Measurements from ENCODE around the gene PTER. TPM values are rescaled to one million over a fixed set of nuclear protein-coding genes. Genes with fewer than 3 reads are reported as not detected.

PTER gene
- total and polyA plus RNA-seq, 9 of the 15 experiments (the other 6 are each of a cell fraction or from before 2014, with no cell fraction given): 15.5 to 42.1 (median 28.6) TPM

DNA sequence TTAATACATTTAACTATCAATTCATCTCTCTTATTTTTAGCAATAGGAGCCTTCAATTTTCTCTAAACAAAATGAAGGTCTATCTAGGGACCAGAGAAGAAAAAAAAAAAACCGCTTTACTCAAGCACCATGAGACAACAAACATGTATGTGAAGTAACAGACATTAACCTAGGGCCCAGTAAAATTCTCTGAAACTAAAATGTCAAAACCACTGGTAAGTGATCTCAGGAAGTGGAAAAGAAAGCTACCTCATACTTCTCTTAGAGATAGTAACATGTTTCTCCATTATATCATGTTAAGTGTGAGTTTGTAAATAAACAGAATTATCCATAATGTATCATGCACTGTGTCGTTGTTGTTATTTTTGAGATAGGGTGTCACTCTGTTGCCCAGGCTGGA is 35.4 kb upstream of the PTER start:
- Histone ChIP-seq H3K4me3 (no peak overlapping the region), H3K9ac (ENCODE audit: insufficient read depth in 1 of 2, low read depth in 2 of 2, low read length in 2 of 2) (no peak overlapping the region), H3K4me2 (ENCODE audit: insufficient read depth, low read length) (no peak overlapping the region), H3K27me3 (ENCODE audit: control insufficient read depth in 2 of 2, insufficient read depth in 2 of 2, low read length in 2 of 2) (peaks cover 16 to 54% of the 10 kb centered on the region in 2 experiments), H3K9me3 (replicated peaks; ENCODE audit: control insufficient read depth, insufficient read depth, low read depth, low read length) (no peaks in the 10 kb centered on the region), H3K27ac (ENCODE audit: extremely low read depth, low read depth, low read length) (no peak overlapping the region), H3K4me1 (replicated peaks in 1 of 2; ENCODE audit: control insufficient read depth in 2 of 2, insufficient read depth in 2 of 2, low read length in 2 of 2) (no peaks in the 10 kb centered on the region), H3K79me2 (ENCODE audit: control insufficient read depth, insufficient read depth, low read length) (no peaks in the 10 kb centered on the region), H3K9me1 (ENCODE audit: control insufficient read depth, insufficient read depth, low read length) (no peaks in the 10 kb centered on the region), H3K36me3 (ENCODE audit: control insufficient read depth, insufficient read depth, low read length) (no peaks in the 10 kb centered on the region), H2AFZ (ENCODE audit: low read depth, low read length) (no peak overlapping the region), H4K20me1 (replicated peaks; ENCODE audit: control insufficient read depth, insufficient read depth, low read length) (no peaks in the 10 kb centered on the region)
- intact Hi-C loops (cut with micrococcal nuclease) (no loop called here), in situ Hi-C loops (cut with MboI) (no loop called here)
- WGBS (ENCODE audit: insufficient coverage, low coverage, missing lambda C conversion rate): 3% methylated on average over 2 of the region's 2 CpGs
- TF ChIP-seq ZNF668 (CRISPR knock-in tag; IDR thresholded peaks at IDR 0.05) (no peak), ZNF695 (CRISPR knock-in tag; IDR thresholded peaks at IDR 0.05) (no peak), BCL6 (CRISPR knock-in tag; IDR thresholded peaks at IDR 0.05) (no peak), KDM2B (CRISPR knock-in tag; IDR thresholded peaks at IDR 0.05) (no peak), ZBTB2 (IDR thresholded peaks at IDR 0.05) (no peak), MLX (CRISPR knock-in tag; conservative IDR thresholded peaks at IDR 0.05) (no peak), SPI1 (IDR thresholded peaks at IDR 0.05; ENCODE audit: borderline replicate concordance, low read depth, low read length) (no peak)
- TF ChIP-seq, protein P1, sequence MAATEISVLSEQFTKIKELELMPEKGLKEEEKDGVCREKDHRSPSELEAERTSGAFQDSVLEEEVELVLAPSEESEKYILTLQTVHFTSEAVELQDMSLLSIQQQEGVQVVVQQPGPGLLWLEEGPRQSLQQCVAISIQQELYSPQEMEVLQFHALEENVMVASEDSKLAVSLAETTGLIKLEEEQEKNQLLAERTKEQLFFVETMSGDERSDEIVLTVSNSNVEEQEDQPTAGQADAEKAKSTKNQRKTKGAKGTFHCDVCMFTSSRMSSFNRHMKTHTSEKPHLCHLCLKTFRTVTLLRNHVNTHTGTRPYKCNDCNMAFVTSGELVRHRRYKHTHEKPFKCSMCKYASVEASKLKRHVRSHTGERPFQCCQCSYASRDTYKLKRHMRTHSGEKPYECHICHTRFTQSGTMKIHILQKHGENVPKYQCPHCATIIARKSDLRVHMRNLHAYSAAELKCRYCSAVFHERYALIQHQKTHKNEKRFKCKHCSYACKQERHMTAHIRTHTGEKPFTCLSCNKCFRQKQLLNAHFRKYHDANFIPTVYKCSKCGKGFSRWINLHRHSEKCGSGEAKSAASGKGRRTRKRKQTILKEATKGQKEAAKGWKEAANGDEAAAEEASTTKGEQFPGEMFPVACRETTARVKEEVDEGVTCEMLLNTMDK (IDR thresholded peaks at IDR 0.05; ENCODE audit: borderline replicate concordance, insufficient read depth, low read depth, low read length, poor library complexity, severe bottlenecking): no peak
- TF ChIP-seq, protein P2, sequence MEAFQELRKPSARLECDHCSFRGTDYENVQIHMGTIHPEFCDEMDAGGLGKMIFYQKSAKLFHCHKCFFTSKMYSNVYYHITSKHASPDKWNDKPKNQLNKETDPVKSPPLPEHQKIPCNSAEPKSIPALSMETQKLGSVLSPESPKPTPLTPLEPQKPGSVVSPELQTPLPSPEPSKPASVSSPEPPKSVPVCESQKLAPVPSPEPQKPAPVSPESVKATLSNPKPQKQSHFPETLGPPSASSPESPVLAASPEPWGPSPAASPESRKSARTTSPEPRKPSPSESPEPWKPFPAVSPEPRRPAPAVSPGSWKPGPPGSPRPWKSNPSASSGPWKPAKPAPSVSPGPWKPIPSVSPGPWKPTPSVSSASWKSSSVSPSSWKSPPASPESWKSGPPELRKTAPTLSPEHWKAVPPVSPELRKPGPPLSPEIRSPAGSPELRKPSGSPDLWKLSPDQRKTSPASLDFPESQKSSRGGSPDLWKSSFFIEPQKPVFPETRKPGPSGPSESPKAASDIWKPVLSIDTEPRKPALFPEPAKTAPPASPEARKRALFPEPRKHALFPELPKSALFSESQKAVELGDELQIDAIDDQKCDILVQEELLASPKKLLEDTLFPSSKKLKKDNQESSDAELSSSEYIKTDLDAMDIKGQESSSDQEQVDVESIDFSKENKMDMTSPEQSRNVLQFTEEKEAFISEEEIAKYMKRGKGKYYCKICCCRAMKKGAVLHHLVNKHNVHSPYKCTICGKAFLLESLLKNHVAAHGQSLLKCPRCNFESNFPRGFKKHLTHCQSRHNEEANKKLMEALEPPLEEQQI (IDR thresholded peaks at IDR 0.05): no peak
- TF ChIP-seq, protein P3, sequence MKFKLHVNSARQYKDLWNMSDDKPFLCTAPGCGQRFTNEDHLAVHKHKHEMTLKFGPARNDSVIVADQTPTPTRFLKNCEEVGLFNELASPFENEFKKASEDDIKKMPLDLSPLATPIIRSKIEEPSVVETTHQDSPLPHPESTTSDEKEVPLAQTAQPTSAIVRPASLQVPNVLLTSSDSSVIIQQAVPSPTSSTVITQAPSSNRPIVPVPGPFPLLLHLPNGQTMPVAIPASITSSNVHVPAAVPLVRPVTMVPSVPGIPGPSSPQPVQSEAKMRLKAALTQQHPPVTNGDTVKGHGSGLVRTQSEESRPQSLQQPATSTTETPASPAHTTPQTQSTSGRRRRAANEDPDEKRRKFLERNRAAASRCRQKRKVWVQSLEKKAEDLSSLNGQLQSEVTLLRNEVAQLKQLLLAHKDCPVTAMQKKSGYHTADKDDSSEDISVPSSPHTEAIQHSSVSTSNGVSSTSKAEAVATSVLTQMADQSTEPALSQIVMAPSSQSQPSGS (CRISPR knock-in tag; IDR thresholded peaks at IDR 0.05): no peak
- no TSS peak for BruUV-seq (replicated peaks)
- FAIRE-seq (no peak), DNase-seq (ENCODE audit: extremely low read depth in 1 of 4, low spot score in 3 of 4) (no peak), ATAC-seq (no peak)
- CTCF ChIA-PET (ENCODE audit: low intra/inter-chr PET ratio): no interaction called here
- POLR2A ChIA-PET: no interaction called here

All from K562 (cell line).